Measurements from ENCODE around the gene NOSIP.

- TF ChIP-seq CTCF (IDR thresholded peaks at IDR 0.05; ENCODE audit: insufficient read depth, low read length) (no peak), POLR2AphosphoS5 (IDR thresholded peaks at IDR 0.05; ENCODE audit: low read depth) (no peak)
Observed at GRCh38 chr19:49559928-49560327, 20.4 kb downstream of the NOSIP start.
